Common myeloid progenitor, CD34-positive (primary cell): ENCODE results near the gene SLC29A4.
"Not testable (repeated sequence)": the region's sequence is repeated elsewhere in the genome, so short reads cannot be mapped to it uniquely, and the experiment has no call there.

Source experiments
- CTCF ChIA-PET: fragments of 350-600 bp; sonication (Branson Sonifier 250); formaldehyde crosslinking; loops from one replicate; lab custom pipeline; 2021; ENCODE audit warnings: antibody characterized with exemption; lab: Charles Lee
- POLR2A ChIA-PET: fragments of 350-600 bp; sonication (Branson Sonifier 250); formaldehyde crosslinking; loops from one replicate; lab custom pipeline; 2021; ENCODE audit warnings: antibody characterized with exemption; lab: Charles Lee
- DNase-seq, 3 donors: peaks; one replicate each; pipeline versions ENCODE4 v3.0.0 to v3.0.0-alpha.2; 2013
- H3K27ac ChIP-seq, 2 experiments: 1 replicate in 1 of 2; 2 replicates in 1 of 2; pipeline ENCODE4 v1.7.0; 2013; ENCODE audit warnings: inconsistent platforms in 2 of 2, low read length in 2 of 2, mild to moderate bottlenecking in 2 of 2, low read depth in 1 of 2, moderate library complexity in 1 of 2; ENCODE audit not compliant: severe bottlenecking in 2 of 2, insufficient read depth in 1 of 2, poor library complexity in 1 of 2
- H3K27me3 ChIP-seq, 5 experiments: replicated peaks in 2 of 5; 1 replicate in 3 of 5; 2 replicates in 2 of 5; pipeline versions ENCODE4 v1.6.1 to v1.7.0; 2013; ENCODE audit warnings: low read length in 4 of 5, mild to moderate bottlenecking in 2 of 5, moderate library complexity in 2 of 5, inconsistent platforms in 1 of 5; ENCODE audit not compliant: insufficient read depth in 5 of 5, control insufficient read depth in 4 of 5
- H3K36me3 ChIP-seq, 4 experiments: 1 replicate in 2 of 4; 2 replicates in 2 of 4; pipeline versions ENCODE4 v1.6.1 to v1.7.0; 2013; ENCODE audit warnings: low read length in 3 of 4, control low read depth in 1 of 4, mild to moderate bottlenecking in 1 of 4; ENCODE audit not compliant: control insufficient read depth in 4 of 4, insufficient read depth in 4 of 4
- H3K4me1 ChIP-seq, 4 experiments: 1 replicate in 3 of 4; 2 replicates in 1 of 4; pipeline versions ENCODE4 v1.6.1 to v1.7.1; 2013; ENCODE audit warnings: low read length in 3 of 4, mild to moderate bottlenecking in 3 of 4, control low read depth in 1 of 4, inconsistent platforms in 1 of 4, moderate library complexity in 1 of 4; ENCODE audit not compliant: control insufficient read depth in 4 of 4, insufficient read depth in 4 of 4; ENCODE audit errors: control extremely low read depth in 1 of 4
- H3K4me3 ChIP-seq, 7 experiments: 1 replicate in 4 of 7; 2 replicates in 3 of 7; pipeline versions ENCODE4 v1.5.1 to v1.7.0; 2013; ENCODE audit warnings: mild to moderate bottlenecking in 7 of 7, low read length in 6 of 7, moderate library complexity in 6 of 7, inconsistent platforms in 2 of 7, low read depth in 2 of 7, control low read depth in 1 of 7; ENCODE audit not compliant: insufficient read depth in 4 of 7, control insufficient read depth in 1 of 7; ENCODE audit errors: extremely low read depth in 1 of 7
- H3K9me3 ChIP-seq, 5 experiments: 1 replicate in 4 of 5; 2 replicates in 1 of 5; pipeline versions ENCODE4 v1.6.1 to v1.7.1; 2013; ENCODE audit warnings: low read length in 4 of 5, mild to moderate bottlenecking in 2 of 5, inconsistent platforms in 1 of 5, low read depth in 1 of 5, moderate library complexity in 1 of 5; ENCODE audit not compliant: control insufficient read depth in 4 of 5, insufficient read depth in 2 of 5; ENCODE audit errors: control extremely low read depth in 1 of 5
- WGBS: methylation state at CpG from one replicate; pipeline ENCODE4 v1.1.5; 2013; ENCODE audit not compliant: insufficient coverage; 5-methylcytosine and 5-hydroxymethylcytosine counted together

The SLC29A4 gene

GRCh38 chr7:5305050-5305449 lies 22.3 kb downstream of the SLC29A4 start:
- H3K4me3 ChIP-seq, H3K9me3 ChIP-seq, POLR2A ChIA-PET, H3K27ac ChIP-seq, DNase-seq, H3K27me3 ChIP-seq, H3K4me1 ChIP-seq: not testable (repeated sequence)
- CTCF ChIA-PET = interaction anchor here (0.6 kb wide), 1 partner anchor 50 kb away, joined by 3 read pairs; no protein-coding TSS in a partner anchor
- WGBS = 90% methylated on average over 8 of the region's 9 CpGs
- peaks cover 0 to 25% (median 13%) of the 10 kb centered on the region in 4 experiments for H3K36me3 ChIP-seq

DNA sequence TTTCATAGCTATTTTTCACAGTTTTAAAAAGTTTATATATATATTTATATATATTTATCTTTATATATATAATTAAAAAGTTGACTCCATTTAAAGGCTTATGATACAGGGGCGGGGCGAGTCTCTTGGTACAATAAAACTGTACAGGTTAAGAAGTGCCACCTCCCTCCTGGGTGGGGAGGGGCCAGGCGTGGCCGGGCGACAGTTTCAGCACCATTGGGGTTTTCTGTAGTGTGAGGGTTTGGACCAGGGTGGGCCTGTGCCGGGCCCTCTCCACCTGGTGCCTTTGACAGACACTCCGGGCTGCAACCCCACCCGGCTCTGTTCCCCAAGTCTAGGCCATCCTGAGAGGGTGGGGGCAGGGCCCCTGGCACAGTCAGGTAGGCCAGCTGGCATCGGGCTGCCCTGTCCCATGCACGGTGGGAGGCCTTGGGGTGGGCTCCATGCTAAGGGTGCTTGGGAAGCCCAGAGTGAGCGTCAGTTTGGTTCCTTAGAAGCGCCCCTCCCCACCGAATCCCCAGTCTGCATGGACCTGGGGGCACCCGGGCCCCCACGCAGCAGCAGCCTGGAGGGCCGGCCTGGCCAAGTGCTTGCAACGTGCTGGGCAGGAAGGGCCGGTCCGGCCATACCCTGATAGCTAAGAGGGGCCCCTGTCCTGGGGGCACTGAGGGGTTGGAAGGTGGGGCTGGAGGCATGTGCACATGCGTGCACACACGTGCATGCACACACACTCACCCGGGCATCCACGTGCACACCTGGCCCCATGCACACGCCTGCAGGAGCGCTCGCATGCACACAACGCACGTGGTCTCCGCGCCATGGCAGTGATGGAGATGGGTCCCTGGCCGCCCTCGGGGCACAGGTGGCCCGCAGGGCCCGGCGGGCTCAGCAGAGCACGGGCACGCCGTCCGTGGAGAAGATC lies 24.7 kb downstream of the SLC29A4 start:
- H3K36me3 ChIP-seq = peaks cover 6 to 44% (median 23%) of the 10 kb centered on the region in 4 experiments
- CTCF ChIA-PET, H3K27ac ChIP-seq, H3K27me3 ChIP-seq, H3K4me3 ChIP-seq, DNase-seq, H3K4me1 ChIP-seq, POLR2A ChIA-PET, H3K9me3 ChIP-seq: not testable (repeated sequence)
- 96% methylated on average over 31 of the region's 39 CpGs for WGBS

DNA sequence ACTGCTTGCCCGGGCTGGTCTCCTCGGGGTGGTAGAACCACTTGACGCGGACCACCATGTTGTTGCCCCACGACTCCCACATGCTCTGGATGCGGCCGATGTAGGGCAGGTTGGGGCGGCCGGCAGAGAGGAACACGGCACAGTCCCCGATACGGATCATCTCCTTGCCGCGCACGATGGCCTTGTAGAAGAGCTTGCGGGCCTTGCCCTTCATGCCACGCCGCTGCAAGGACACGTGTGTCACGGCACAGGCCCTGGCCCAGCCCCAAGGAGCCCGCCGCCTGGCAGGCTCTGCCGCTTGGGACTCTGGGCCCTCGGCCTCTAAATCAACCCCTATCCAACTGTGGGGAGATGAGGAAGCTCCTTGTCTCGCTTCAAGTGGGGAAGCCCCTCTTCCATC lies 26.4 kb downstream of the SLC29A4 start:
- no peaks in the 10 kb centered on the region for H3K4me1 ChIP-seq
- H3K9me3 ChIP-seq = no peaks in the 10 kb centered on the region
- CTCF ChIA-PET = no interaction called here
- H3K4me3 ChIP-seq = no peak overlapping the region
- no peak for DNase-seq
- H3K27me3 ChIP-seq = no peaks in the 10 kb centered on the region
- WGBS = 95% methylated on average over 23 of the region's 25 CpGs
- POLR2A ChIA-PET = no interaction called here
- no peak overlapping the region for H3K27ac ChIP-seq
- H3K36me3 ChIP-seq = peaks cover 6 to 59% (median 26%) of the 10 kb centered on the region in 4 experiments

GRCh38 chr7:5310822-5311405 lies 28.2 kb downstream of the SLC29A4 start:
- H3K27ac ChIP-seq = no peak overlapping the region
- no peaks in the 10 kb centered on the region for H3K4me1 ChIP-seq
- ChIA-PET CTCF (no interaction called here), POLR2A (no interaction called here)
- 97% methylated on average over 12 of the region's 16 CpGs for WGBS
- H3K9me3 ChIP-seq = no peaks in the 10 kb centered on the region
- no peak overlapping the region for H3K4me3 ChIP-seq
- no peaks in the 10 kb centered on the region for H3K27me3 ChIP-seq
- DNase-seq = no peak
- H3K36me3 ChIP-seq = peaks cover 9 to 76% (median 36%) of the 10 kb centered on the region in 4 experiments

DNA sequence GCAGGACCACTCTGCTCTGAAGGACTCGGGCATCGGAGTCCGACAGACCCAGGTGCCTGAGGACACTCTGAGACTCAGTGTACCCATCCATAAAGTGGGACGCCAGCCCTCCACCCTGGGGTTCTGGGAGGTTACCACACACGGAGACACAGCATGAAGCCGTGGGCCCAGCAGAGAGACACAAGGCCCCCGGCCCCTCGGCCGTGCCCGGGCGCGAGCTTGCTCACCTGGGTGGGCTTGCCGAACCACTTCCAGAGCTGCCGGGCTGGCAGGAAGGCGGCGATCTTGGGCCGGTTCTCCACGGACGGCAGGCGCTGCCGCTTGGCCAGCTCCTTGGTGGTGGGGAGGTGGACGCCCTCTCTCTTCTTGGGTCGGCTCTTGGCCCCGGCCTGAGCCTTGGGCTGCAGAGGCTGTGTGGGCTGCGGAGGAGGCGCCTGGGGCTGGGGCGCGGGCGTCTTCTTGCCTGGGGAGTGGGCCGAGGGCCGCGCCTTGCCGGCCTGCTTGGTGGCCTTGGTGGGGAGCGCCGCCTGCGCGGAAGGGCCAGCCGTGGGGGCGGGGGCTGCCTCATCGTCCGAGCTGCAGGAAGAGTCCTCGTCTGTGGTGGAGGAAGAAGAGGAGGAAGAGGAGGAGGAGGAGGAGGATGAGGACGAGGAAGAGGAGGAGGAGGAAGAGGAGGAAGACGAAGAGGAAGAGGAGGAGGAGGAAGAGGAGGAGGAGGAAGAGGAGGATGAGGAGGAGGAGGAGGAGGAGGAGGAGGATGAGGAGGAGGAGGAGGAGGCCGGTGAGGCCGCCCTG lies 29.7 kb downstream of the SLC29A4 start:
- POLR2A ChIA-PET, H3K9me3 ChIP-seq, H3K4me3 ChIP-seq, H3K4me1 ChIP-seq, H3K27me3 ChIP-seq, H3K27ac ChIP-seq, CTCF ChIA-PET, DNase-seq: not testable (repeated sequence)
- H3K36me3 ChIP-seq = peaks cover 9 to 83% (median 42%) of the 10 kb centered on the region in 4 experiments
- WGBS = 98% methylated on average over 8 of the region's 46 CpGs

DNA sequence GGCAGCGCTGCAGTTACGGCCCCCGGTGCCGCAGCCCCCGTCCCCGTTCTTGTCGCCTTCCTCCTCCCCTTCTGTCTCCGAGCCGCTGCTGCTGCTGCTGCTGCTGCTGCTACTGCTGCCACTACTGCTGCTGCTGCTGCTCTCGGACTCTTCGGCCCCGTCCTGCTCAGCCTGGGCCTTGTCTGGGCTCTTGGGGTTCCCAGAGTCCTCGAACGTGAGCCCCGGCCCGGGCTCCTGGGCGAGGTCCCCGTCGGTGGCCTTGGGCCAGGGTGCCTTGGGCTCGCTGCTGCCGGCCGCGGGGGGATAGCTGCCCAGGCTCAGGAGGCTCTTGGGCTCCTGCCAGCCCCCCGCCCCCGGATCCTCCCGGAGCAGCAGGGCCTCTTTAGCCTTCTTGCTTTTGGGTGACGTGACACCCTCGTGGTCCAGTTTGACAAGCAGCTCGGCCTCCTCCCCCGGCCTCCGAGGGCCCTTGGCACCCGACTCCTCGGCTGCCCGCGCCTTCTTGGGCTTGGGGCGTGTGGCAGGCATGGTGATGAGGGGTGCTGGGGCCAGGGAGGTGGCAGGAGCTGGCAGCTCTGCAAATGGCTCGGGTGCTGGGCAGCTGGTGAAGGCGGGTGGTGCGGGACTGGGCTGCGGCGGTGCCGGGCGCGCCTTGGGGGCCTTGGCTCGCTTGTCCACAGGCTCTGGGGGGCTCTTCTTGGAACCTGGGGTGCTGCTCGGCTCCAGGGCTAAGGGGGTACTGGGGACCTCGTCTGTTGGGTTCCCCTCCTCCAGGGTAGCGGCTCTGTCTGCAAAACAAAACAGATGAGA lies 30.5 kb downstream of the SLC29A4 start:
- POLR2A ChIA-PET, CTCF ChIA-PET: not testable (repeated sequence)
- peaks cover 9 to 82% (median 37%) of the 10 kb centered on the region in 4 experiments for H3K36me3 ChIP-seq

More for the DNA sequence above, 30.5 kb downstream of the SLC29A4 start:
- not testable (repeated sequence) for H3K4me3 ChIP-seq, H3K27me3 ChIP-seq, H3K9me3 ChIP-seq, DNase-seq, H3K27ac ChIP-seq, H3K4me1 ChIP-seq
- WGBS = 97% methylated on average over 32 of the region's 48 CpGs
